HCT116 (cell line): ENCODE data around the gene SELENOW.

ENCODE experiments used
- CBX3 ChIP-seq: IDR thresholded peaks from 2 replicates; pipeline ENCODE4 v1.6.1; 2012; ENCODE audit warnings: low read depth
- CTCF ChIP-seq, 3 experiments: fragments of 200-600 bp in 1 of 3; sonication (generic) in 1 of 3; IDR thresholded peaks in 2 of 3; conservative IDR thresholded peaks in 1 of 3; 2 replicates each; pipeline ENCODE4 v1.5.1; 2012 to 2017; ENCODE audit warnings: low read depth in 2 of 3, low read length in 2 of 3, antibody characterized with exemption in 1 of 3, borderline replicate concordance in 1 of 3, control low read depth in 1 of 3, mild to moderate bottlenecking in 1 of 3, mixed read lengths in 1 of 3, mixed run types in 1 of 3, moderate library complexity in 1 of 3; ENCODE audit not compliant: insufficient read depth in 1 of 3
- EZH2phosphoT487 ChIP-seq: fragments of 200-600 bp; IDR thresholded peaks from 2 replicates; pipeline ENCODE4 v1.6.1; 2018; ENCODE audit warnings: antibody characterized with exemption, borderline replicate concordance
- FOSL1 ChIP-seq: IDR thresholded peaks from 2 replicates; pipeline ENCODE4 v1.6.1; 2012; ENCODE audit warnings: low read depth
- JUND ChIP-seq: IDR thresholded peaks from 2 replicates; pipeline ENCODE4 v1.6.1; 2012
- MAX ChIP-seq: IDR thresholded peaks from 2 replicates; pipeline ENCODE4 v1.6.1; 2012
- POLR2A ChIP-seq: IDR thresholded peaks from 2 replicates; pipeline ENCODE4 v1.7.0; 2011; ENCODE audit warnings: borderline replicate concordance; ENCODE audit not compliant: insufficient read depth, insufficient read length; ENCODE audit errors: extremely low read depth
- POLR2AphosphoS5 ChIP-seq: IDR thresholded peaks from 2 replicates; pipeline ENCODE4 v1.6.1; 2011; ENCODE audit warnings: mild to moderate bottlenecking, low read depth, low read length, moderate library complexity
- RAD21 ChIP-seq: IDR thresholded peaks from 2 replicates; pipeline ENCODE4 v1.6.1; 2012; ENCODE audit warnings: low read depth, mild to moderate bottlenecking
- TCF7L2 ChIP-seq: IDR thresholded peaks from 2 replicates; pipeline ENCODE4 v1.7.0; 2011; ENCODE audit warnings: borderline replicate concordance, inconsistent platforms; ENCODE audit not compliant: insufficient read depth, insufficient read length; ENCODE audit errors: extremely low read depth
- YY1 ChIP-seq: IDR thresholded peaks from 2 replicates; pipeline ENCODE4 v1.6.1; 2011; ENCODE audit warnings: low read length, low read depth, moderate library complexity, mild to moderate bottlenecking; ENCODE audit not compliant: insufficient replicate concordance; ENCODE audit errors: extremely low read depth
- TF ChIP-seq, protein P1 (sequence below): IDR thresholded peaks from 2 replicates; pipeline ENCODE4 v1.6.1; 2012; ENCODE audit warnings: low read depth

- TF ChIP-seq CTCF (IDR thresholded peaks at IDR 0.05 in 2 of 3, conservative IDR thresholded peaks at IDR 0.05 in 1 of 3; ENCODE audit: borderline replicate concordance in 1 of 3, insufficient read depth in 1 of 3, low read depth in 2 of 3, low read length in 2 of 3) (peak; percentile 55 to 69 (median 64); a peak in 5 of 6 replicates), JUND (no peak), POLR2AphosphoS5 (no peak), POLR2A (no peak), MAX (no peak), RAD21 (peak; percentile 68), FOSL1 (no peak), CBX3 (no peak), TCF7L2 (no peak), EZH2phosphoT487 (no peak), YY1 (peak; percentile 56)
- TF ChIP-seq, protein P1, sequence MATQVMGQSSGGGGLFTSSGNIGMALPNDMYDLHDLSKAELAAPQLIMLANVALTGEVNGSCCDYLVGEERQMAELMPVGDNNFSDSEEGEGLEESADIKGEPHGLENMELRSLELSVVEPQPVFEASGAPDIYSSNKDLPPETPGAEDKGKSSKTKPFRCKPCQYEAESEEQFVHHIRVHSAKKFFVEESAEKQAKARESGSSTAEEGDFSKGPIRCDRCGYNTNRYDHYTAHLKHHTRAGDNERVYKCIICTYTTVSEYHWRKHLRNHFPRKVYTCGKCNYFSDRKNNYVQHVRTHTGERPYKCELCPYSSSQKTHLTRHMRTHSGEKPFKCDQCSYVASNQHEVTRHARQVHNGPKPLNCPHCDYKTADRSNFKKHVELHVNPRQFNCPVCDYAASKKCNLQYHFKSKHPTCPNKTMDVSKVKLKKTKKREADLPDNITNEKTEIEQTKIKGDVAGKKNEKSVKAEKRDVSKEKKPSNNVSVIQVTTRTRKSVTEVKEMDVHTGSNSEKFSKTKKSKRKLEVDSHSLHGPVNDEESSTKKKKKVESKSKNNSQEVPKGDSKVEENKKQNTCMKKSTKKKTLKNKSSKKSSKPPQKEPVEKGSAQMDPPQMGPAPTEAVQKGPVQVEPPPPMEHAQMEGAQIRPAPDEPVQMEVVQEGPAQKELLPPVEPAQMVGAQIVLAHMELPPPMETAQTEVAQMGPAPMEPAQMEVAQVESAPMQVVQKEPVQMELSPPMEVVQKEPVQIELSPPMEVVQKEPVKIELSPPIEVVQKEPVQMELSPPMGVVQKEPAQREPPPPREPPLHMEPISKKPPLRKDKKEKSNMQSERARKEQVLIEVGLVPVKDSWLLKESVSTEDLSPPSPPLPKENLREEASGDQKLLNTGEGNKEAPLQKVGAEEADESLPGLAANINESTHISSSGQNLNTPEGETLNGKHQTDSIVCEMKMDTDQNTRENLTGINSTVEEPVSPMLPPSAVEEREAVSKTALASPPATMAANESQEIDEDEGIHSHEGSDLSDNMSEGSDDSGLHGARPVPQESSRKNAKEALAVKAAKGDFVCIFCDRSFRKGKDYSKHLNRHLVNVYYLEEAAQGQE, result no peak
Measured at GRCh38 chr19:47813304-47813994, 34.9 kb downstream of the SELENOW start.
